ENCODE results near the gene ANKRD66.

Gene ANKRD66

DNA sequence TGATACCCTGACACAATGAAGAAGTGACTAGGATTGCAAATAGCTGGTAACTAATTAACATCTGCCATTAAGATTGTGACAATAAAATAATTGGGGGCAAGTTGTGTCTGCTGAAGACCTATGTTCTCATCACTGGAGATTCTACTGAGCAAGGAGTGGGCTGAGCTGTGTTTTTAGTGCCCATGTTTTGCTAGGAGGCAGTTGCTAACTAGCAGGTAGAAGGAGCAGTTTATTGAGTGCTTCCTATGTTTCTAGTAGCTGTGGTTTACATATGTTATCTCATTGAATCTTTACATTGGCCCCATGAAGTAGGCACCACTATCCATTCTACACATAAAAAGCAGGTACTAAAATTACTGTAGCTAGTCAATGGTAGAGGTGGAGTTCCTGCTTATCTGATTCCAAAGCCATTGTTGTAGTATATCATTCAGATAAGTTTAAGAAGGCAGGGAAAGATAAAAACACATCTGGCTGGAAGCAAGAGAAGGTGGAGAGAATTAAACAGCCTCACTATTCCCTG is 43.7 kb downstream of the ANKRD66 start:
- no peak for DNase-seq (ENCODE audit: low spot score)

DNA sequence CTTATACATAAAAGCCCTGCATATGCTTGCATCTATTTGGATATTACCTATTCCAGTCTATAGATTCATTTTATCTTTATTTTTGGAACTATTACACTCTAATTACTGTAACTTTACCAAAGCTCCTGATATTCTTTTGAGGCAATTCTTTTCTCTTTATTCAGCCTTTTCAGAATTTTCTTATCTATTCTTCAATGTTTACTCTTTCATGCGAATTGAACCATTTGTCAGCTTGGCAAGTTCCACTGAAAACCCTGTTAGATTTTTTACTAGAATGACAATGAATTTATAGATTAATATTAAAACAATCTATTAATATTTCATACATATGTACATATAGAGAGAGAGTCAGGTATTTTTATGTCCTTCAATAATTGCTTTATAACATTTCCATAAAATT is 45.9 kb downstream of the ANKRD66 start:
- no peak for DNase-seq (ENCODE audit: low spot score)

- no peak for DNase-seq (ENCODE audit: low spot score)
Measured at GRCh38 chr6:46793138-46793537, 46.4 kb downstream of the ANKRD66 start, which contains the start of gene MEP1A. Gene MEP1A (plus strand): TSS chr6:46793389. CDS start chr6:46793399, 10 bp downstream.

DNA sequence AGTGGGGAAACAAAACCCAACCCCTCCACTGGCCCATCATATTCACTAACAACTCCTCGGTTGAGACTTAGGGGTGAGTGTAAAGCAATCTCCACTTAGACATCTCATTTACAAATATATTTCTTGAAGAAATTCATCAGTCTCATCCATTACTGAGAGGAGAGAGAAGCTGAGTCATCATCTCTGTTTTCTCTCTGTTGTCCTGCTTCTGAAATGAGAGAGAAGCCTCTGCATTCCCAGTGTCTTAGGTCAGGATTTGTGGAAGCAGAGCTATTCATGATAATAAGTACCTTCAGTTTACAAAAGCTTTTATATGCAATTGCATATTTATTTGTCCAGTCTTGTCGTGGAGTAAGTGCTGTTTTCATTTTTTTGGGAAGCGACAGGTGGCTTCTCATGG is 47.3 kb downstream of the ANKRD66 start:
- DNase-seq (ENCODE audit: low spot score) = no peak

DNA sequence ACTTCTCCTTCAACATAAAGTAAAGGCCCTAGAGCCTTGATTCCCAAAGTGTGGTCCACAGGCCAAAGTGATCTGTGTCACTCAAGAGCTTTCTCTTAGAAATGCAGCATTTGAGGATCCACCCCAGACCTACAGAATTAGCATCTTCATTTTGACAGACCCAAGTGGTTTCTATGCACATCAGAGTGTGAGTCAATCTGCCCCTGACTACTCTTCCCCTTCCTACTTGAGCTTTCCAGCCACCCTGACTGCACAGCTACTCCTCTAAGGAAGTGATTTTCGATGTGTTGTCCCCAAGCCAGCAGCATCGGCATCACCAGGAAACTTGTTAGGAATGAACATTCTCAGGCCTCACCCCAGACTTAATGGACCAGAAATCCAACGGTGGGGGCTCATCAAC is 49.1 kb downstream of the ANKRD66 start:
- DNase-seq (ENCODE audit: low spot score) = no peak

DNA sequence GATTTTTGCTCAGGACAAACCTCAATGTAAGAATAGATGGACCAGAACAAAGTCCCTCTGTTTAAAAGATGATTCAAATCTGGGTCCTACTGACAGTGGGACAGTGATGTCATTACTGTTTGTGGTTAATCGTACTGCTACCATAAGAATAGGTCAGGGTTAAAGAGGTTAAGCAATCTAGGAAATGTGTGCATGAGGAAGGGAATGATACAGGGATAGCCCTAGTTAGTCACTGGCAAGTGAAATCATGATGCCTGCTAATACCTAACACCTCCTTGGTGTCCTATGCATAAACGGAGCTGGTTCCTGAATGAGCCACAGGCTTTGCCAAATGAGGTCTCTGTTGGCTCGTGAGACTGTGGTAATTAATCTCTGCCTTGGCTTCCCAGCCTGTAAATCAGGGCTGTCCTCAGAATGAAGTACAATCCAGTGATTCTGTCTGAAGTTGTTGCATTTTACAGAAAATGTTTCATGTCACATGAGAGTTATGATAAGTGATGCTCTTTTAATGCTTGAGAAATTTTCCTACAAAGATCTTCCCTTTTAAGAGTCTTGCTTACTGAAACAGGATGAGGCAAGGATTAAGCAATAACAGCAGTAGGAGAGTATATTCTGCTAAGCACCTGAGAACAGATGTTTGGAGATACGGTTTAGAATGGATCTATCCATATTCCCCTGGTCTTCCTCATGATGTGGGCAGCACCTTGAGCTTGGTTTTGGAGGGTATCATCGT is 50.3 kb downstream of the ANKRD66 start:
- no peak for DNase-seq (ENCODE audit: low spot score)

DNA sequence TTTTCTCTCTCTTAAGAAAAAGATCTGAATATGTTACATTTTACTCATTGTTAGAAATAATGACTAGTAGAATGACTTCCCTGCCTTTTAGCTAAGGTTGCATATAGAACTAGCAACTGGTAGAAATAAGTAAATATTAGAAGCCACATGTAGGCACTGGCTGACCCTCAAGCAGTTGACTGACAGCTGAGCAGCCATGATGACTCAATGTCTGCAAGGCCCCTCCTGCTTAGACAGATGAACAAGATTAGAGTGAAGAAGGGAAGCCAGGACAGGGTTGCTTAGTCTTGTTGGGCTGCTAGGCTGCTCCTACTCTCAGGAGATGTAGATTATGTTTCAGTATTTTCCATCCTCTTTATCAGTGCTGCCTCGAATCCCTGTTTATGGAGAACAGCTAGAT is 52.9 kb downstream of the ANKRD66 start:
- DNase-seq (ENCODE audit: low spot score) = no peak

GRCh38 chr6:46808806-46809205 is 62.1 kb downstream of the ANKRD66 start:
- DNase-seq (ENCODE audit: low spot score) = no peak

All from left forelimb (tissue), 1 donor.